ENCODE data around the gene ZNF691.

- peak; percentile 96 for TF ChIP-seq CTCF (tag by site-specific recombination; IDR thresholded peaks at IDR 0.05)
- 0 out of 2 replicates have a peak, but pooled peaks have one; percentile 62 for TF ChIP-seq HOXC10 (CRISPR knock-in tag; IDR thresholded peaks at IDR 0.05)
- no peak for TF ChIP-seq GLI2 (tag by site-specific recombination; IDR thresholded peaks at IDR 0.05; ENCODE audit: borderline replicate concordance, low read depth)
- no peak for TF ChIP-seq MZF1 (tag by site-specific recombination; IDR thresholded peaks at IDR 0.05; ENCODE audit: borderline replicate concordance)
- TF ChIP-seq REPIN1 (tag by site-specific recombination; IDR thresholded peaks at IDR 0.05; ENCODE audit: low read depth): 0 out of 2 replicates have a peak, but pooled peaks have one; percentile 6
- TF ChIP-seq SALL2 (tag by site-specific recombination; IDR thresholded peaks at IDR 0.05; ENCODE audit: borderline replicate concordance): no peak
- no peak for TF ChIP-seq ZNF654 (tag by site-specific recombination; IDR thresholded peaks at IDR 0.05; ENCODE audit: low read depth)
- no peak for TF ChIP-seq ZNF626 (tag by site-specific recombination; IDR thresholded peaks at IDR 0.05)
- TF ChIP-seq ZNF404 (tag by site-specific recombination; IDR thresholded peaks at IDR 0.05): no peak
- TF ChIP-seq ZNF350 (tag by site-specific recombination; IDR thresholded peaks at IDR 0.05): no peak
- TF ChIP-seq REST (tag by site-specific recombination; IDR thresholded peaks at IDR 0.05): peak; percentile 48; the same call in 1 of the 2 replicates
- no peak for TF ChIP-seq ZNF146 (tag by site-specific recombination; IDR thresholded peaks at IDR 0.05)
- TF ChIP-seq ZBTB11 (tag by site-specific recombination; conservative IDR thresholded peaks at IDR 0.05; ENCODE audit: low read depth): peak; percentile 77
Measured at GRCh38 chr1:42846257-42847110, at the start of gene ZNF691.
